ENCODE results near the gene KIAA1755. TPM values are rescaled to one million over a fixed set of nuclear protein-coding genes. Genes with fewer than 3 reads are reported as not detected.

Gene KIAA1755
- total and polyA plus RNA-seq, 9 of the 15 experiments (the other 6 are each of a cell fraction or from before 2014, with no cell fraction given), result not detected

- TF ChIP-seq MGA (IDR thresholded peaks at IDR 0.05), result no peak
- no peak for TF ChIP-seq NR2F6 (CRISPR knock-in tag; IDR thresholded peaks at IDR 0.05)
- TF ChIP-seq PHF21A (IDR thresholded peaks at IDR 0.05; ENCODE audit: borderline replicate concordance, low read depth), result no peak
- TF ChIP-seq CC2D1A (IDR thresholded peaks at IDR 0.05), result no peak
Observed at GRCh38 chr20:38225900-38226263, 34.7 kb downstream of the KIAA1755 start (continued).

All from K562 (cell line).